Kidney epithelial cell (primary cell): ENCODE measurements around the gene INTS7. TPM values are rescaled to one million over a fixed set of nuclear protein-coding genes. Genes with fewer than 3 reads are reported as not detected.
"Not testable (repeated sequence)": the region's sequence is repeated elsewhere in the genome, so short reads cannot be mapped to it uniquely, and the experiment has no call there.

Experiments used
- DNase-seq: peaks from one replicate; pipeline ENCODE4 v3.0.0-alpha.2; 2010; ENCODE audit warnings: low read depth
- H3K27me3 ChIP-seq: 2 replicates; pipeline ENCODE4 v1.6.0; 2011; ENCODE audit warnings: low read length; ENCODE audit not compliant: control insufficient read depth, insufficient read depth
- H3K36me3 ChIP-seq: 2 replicates; pipeline ENCODE4 v1.5.1; 2011; ENCODE audit warnings: low read length; ENCODE audit not compliant: control insufficient read depth, insufficient read depth
- H3K4me3 ChIP-seq: 2 replicates; pipeline ENCODE4 v1.5.1; 2011; ENCODE audit warnings: low read depth, mild to moderate bottlenecking, control low read depth, low read length
- total RNA-seq: library from RNA; depleted of rRNA; stranded (reverse); fragments of >200 nt; gene quantifications from 2 replicates; pipeline ENCODE4 v1.2.3, GENCODE V29; 2015
- TF ChIP-seq, protein P1 (sequence below): IDR thresholded peaks from 2 replicates; pipeline ENCODE4 v1.5.1; 2011; ENCODE audit warnings: mild to moderate bottlenecking, moderate library complexity, low read length, control low read depth, inconsistent platforms; ENCODE audit not compliant: insufficient read depth, poor library complexity, severe bottlenecking

The INTS7 gene
- total RNA-seq, 1 donor from 2014 or later, result 11.7 TPM

DNA sequence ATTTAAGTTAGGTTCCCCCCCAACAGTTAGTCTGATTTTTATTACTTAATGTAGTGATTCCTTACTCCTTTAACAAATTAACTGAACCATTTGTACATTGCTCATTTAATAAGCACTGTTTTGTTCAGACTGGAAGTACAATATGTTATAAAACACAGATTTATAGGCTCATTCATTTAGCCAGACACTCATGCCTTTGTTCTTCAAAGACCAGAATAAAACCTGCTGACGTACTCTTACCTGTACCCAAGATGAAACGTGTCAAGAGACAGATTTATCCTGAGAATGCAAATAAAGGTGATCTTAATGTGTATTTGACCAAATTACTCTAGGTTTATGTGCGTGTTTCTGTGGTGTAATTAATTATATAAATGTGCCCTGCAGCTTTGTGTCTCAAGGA lies 92.8 kb downstream of the INTS7 start:
- no peak overlapping the region for H3K4me3 ChIP-seq
- H3K27me3 ChIP-seq, result no peaks in the 10 kb centered on the region
- no peak for DNase-seq
- TF ChIP-seq, protein P1, sequence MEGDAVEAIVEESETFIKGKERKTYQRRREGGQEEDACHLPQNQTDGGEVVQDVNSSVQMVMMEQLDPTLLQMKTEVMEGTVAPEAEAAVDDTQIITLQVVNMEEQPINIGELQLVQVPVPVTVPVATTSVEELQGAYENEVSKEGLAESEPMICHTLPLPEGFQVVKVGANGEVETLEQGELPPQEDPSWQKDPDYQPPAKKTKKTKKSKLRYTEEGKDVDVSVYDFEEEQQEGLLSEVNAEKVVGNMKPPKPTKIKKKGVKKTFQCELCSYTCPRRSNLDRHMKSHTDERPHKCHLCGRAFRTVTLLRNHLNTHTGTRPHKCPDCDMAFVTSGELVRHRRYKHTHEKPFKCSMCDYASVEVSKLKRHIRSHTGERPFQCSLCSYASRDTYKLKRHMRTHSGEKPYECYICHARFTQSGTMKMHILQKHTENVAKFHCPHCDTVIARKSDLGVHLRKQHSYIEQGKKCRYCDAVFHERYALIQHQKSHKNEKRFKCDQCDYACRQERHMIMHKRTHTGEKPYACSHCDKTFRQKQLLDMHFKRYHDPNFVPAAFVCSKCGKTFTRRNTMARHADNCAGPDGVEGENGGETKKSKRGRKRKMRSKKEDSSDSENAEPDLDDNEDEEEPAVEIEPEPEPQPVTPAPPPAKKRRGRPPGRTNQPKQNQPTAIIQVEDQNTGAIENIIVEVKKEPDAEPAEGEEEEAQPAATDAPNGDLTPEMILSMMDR, result no peak
- H3K36me3 ChIP-seq, result no peaks in the 10 kb centered on the region

DNA sequence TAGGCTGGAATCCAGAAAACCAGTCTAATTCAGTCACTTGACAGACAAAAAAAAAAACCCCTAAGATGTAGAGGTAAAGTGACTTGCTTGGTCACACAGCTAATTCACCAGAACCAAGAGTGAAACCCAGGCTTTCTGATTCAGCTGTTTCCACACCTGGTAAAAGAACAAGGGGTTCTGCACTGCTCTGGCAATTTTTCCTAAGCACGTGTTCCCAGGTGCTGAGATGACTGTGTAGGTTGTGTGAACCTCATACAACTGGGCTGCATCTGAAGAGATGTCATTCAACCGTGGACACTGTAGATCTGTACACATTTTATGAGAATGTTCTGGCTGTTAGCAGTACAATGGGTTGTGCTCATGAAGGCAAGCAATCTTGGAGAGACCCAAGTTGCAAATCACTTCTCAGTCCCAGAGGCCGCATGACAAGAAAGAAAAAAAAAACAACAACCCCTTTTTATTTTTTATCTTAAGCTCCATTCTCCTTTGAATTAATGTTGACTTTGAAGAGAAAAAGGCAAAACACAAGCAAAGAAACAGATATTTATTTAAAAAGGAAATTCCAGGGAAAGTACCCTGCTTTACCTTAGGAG lies 95.4 kb downstream of the INTS7 start:
- TF ChIP-seq, protein P1, result no peak
- no peak for DNase-seq
- no peaks in the 10 kb centered on the region for H3K36me3 ChIP-seq
- H3K4me3 ChIP-seq, result no peak overlapping the region
- H3K27me3 ChIP-seq, result no peaks in the 10 kb centered on the region

DNA sequence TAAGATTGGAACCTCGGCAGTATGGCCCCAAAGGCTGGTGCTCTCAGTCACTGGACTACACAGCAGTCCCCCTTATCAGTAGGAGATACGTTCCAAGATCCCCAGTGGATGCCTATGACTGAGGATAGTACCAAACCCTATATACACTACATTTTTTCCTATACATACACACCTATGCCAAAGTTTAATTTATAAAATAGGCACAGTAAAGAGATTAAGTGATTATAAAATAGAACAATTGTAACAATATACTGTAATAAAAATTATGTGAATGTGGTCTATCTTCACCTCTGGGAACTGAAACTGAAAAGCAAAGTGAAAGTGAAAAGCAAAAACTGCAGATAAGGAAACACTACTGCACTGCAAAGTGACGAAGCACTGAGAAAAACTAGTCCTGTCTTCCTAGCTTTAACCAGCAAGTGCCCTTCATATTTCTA lies 96.8 kb downstream of the INTS7 start:
- Histone ChIP-seq H3K36me3 (no peaks in the 10 kb centered on the region), H3K27me3 (no peaks in the 10 kb centered on the region), H3K4me3 (no peak overlapping the region)
- TF ChIP-seq, protein P1, result no peak
- no peak for DNase-seq

DNA sequence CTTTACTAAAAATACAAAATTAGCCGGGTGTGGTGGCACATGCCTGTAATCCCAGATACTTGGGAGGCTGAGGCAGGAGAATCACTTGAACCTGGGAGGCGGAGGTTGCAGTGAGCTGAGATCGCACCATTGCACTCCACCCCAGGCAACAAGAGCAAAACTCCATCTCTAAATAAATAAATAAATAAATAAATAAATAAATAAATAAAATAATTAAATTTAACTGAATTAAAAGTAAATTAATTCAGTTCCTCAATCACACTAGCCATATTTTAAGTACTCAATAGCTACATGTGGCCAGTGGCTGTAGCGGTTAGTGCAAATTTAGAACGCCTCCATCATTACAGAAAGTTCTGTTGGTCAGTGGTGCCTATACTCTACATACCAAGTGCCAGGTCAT lies 97.9 kb downstream of the INTS7 start:
- DNase-seq, result not testable (repeated sequence)

DNA sequence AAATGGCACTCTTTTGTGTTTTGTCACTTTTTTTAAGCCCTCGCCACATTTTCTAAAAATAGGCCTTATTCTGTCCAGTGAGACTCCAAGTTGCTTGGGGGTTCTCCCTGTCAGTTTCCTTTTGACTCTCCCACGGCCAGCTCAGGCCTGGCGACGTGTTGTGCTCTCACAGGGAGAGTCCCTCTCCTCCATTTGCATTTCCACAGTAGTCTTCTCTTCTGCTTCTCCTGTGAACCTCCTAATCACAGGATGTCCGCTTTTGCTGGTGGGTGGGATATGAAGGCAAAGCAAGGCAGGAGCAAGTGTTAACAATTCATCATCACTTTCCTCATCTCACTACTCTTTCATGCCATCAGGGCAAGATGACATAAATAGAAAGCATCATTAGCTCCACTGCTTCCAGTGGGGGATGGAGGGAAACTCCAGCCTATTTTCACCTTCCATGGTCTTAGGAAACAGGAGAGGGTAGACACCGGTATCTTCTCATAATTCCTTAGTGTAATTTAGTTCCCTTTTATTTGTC lies 99.8 kb downstream of the INTS7 start:
- Histone ChIP-seq H3K36me3 (no peaks in the 10 kb centered on the region), H3K4me3 (no peak overlapping the region), H3K27me3 (no peaks in the 10 kb centered on the region)
- TF ChIP-seq, protein P1, result no peak
- no peak for DNase-seq

More for the DNA sequence above, 97.9 kb downstream of the INTS7 start:
- not testable (repeated sequence) for H3K27me3 ChIP-seq, H3K4me3 ChIP-seq, H3K36me3 ChIP-seq

DNA sequence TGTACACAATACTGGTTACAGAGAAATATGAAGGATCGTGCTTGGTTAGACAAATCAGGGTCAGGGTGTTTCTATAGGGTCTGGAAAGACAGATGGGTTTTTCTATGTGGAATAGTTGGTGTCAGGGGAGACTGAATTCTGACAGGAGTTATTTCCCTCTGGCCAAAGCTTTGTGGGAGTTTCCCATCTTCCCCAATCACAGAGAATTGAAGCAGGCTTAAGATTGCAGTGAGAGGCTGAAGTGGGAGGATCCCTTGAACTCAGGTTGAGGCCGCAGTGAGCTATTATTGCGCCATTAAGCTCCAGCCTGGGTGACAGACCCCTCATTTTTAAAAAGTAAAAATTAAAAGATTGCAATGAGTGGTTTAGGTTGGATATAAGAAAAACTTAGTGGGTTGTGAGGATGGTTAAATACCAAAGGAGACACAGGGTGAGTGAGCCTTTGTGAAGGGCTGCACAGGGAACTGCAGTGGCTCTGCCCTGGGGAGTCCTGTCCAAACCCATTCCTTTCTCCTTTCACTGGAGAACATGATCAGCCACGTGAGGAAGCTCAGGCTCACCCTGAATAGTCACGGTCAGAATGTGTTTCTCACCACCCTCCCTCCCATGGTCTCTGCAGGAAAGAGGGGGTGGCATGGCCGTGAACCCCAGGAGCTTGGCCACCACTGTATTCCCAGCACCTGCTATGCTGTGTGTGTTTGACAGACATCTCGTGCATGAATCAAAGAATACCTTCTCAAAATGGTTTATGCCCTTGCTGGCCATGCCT lies 101.2 kb downstream of the INTS7 start:
- H3K4me3 ChIP-seq, result no peak overlapping the region
- TF ChIP-seq, protein P1, result no peak
- no peaks in the 10 kb centered on the region for H3K27me3 ChIP-seq
- no peaks in the 10 kb centered on the region for H3K36me3 ChIP-seq
- DNase-seq, result no peak
